Hypothalamus (tissue), 51 donors: ENCODE results near the gene POLR1G.

Experiments
- DNase-seq, 51 donors: peaks; one replicate each; lab custom pipeline; 2025; lab: John Stamatoyannopoulos, UW

Gene POLR1G

GRCh38 chr19:45406226-45407090 is at the start of gene POLR1G:
TSS of gene POLR1G (plus strand) at chr19:45406644. CDS start at chr19:45406697, 53 bp downstream.
- DNase-seq = peak; percentile 45 to 97 (median 82)

GRCh38 chr19:45356760-45357444 is 49.5 kb upstream of the POLR1G start:
- DNase-seq = no peak

GRCh38 chr19:45357445-45357783 is 49.0 kb upstream of the POLR1G start:
- no peak for DNase-seq

DNA sequence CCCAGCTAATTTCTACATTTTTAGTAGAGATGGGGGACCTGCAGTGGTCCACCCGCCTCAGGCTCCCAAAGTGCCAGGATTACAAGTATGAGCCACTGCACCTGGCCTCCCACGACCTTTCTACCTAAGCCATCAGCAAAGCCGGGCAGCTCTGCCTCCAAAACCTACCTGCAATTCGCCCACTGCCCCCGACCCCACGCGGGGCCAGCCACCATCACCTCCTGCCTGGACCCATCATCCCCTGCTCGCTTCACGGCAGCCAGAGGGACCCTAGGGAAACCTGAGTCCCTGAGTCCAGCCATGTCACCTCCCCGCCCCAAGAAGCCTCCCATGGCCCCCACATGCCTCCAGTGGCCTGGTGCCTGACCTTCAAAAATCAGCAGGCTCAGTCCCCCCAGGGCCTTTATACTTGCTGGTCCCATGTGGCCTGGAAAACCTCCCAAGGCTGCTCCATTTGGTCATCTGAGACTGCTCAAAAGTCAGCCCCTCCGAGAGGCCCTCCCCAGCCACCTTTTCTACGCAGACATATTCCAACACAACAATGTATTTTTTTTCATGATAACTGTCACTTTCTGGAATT is 48.1 kb upstream of the POLR1G start:
- no peak for DNase-seq

- no peak for DNase-seq
Observed at GRCh38 chr19:45361608-45362007, 44.8 kb upstream of the POLR1G start.

- DNase-seq = no peak
Observed at GRCh38 chr19:45362291-45362690, 44.2 kb upstream of the POLR1G start.

DNA sequence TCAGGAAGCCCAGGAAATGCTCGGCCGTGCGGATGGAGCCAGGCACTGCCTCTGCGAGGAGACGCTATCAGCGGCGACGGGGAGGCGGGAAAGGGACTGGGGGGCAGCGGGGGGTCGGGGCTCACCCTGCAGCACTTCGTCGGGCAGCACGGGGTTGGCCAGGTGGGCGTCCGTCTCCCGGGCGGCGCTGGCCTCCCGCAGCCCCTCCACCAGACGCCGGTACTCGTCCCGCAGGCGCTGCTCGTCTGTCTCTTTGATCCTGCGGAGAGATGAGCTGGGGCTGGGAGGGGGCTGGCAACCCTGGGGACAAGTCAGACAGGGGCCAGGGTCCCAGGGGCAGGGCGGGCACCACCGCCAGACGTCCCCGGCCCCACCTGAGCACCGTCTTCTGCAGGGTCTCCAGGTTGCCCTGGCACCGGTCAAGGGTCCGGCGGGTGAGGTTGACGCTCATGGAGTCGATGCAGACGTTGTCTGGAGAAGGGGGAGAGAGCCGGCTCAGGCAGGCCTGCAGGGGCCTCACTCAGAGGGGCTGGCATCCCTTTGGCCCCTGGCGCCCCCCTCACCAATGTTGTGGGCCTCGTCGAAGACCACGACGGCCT is 42.5 kb upstream of the POLR1G start:
- DNase-seq = no peak

- DNase-seq = no peak
Observed at GRCh38 chr19:45364696-45365095, 41.7 kb upstream of the POLR1G start.

DNA sequence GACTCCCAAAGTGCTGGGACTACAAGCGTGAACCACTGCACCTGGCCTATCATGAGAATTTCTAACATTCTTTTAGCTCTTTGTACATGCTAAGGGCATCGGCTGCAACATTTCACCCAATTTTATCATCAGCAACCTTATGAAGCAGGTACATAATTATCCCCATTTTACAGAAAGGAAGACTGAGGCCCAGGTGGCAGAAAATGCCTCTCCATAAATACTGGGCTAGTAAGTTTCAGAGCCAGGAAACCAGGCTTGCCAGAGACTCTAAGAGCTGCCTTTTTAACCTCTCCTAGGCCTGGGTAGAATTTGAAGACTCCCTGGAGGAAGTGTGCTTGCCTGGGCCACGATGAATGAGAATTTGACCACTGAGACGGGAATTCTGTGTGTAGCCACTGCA is 38.3 kb upstream of the POLR1G start:
- no peak for DNase-seq

- no peak for DNase-seq
Observed at GRCh38 chr19:45368737-45369340, 37.6 kb upstream of the POLR1G start.

DNA sequence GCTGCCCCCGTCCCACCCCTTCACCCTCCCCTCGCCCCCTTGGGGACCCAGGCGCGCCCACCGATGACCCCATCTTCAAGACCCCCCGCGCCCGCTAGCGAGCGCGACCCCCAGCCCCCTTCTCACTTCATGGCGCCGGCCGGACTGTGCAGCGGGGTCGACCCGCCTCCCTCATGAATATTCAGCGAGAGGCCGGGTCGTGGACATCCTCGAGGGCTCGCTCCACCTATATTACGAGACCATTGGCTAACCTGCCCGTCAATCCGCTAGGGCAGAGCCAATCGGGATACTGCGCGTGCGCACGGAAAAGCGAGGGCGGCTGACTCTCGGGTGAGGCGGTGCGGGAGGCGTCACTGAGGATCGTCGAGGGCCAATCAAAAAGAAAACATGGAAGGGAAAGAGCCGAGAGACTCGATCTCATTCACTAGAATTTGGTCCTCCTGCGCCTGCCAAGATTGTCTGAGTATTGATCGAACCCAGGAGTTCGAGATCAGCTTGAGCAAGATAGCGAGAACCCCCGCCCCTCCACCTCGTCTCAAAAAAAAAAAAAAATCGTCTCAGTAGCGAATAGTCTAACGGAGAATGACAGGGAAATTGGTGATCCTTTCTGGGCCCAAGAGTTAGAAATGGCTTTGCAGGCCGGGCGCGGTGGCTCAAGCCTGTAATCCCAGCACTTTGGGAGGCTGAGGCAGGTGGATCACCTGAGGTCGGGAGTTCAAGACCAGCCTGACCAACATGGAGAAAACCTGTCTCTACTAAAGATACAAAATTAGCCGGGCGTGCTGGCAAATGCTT is 35.8 kb upstream of the POLR1G start, which contains the start of gene ERCC2:
TSS of gene ERCC2 (minus strand) at position 164 of the 795 bp plus-strand sequence. CDS start at position 131, 33 bp downstream.
- DNase-seq = peak; percentile 88 to 99 (median 97)

- DNase-seq = no peak
Observed at GRCh38 chr19:45376045-45376724, 30.3 kb upstream of the POLR1G start.

GRCh38 chr19:45380107-45380506 is 26.3 kb upstream of the POLR1G start:
- no peak for DNase-seq

DNA sequence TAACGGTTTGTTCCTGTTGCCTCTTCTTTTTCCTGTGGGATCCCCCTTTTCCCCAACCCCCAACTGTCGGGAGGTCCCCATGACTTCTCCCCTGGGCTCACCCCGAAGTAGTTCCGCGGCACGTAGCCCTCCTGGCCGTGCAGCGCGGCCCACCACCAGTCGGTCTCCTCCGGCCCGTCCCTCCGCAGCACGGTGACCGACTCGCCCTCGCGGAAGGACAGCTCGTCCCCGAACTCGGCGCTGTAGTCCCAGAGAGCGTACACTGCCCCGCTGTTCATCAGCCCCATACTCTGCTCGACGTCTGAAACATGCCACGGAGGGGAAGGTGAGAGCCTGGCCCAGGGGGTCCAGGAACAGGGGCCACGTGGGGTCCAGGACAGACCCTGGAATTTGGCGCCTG is 24.0 kb upstream of the POLR1G start:
- no peak for DNase-seq

GRCh38 chr19:45385392-45386221 is 20.8 kb upstream of the POLR1G start:
- DNase-seq = no peak

- no peak for DNase-seq
Observed at GRCh38 chr19:45391346-45391745, 15.1 kb upstream of the POLR1G start.

DNA sequence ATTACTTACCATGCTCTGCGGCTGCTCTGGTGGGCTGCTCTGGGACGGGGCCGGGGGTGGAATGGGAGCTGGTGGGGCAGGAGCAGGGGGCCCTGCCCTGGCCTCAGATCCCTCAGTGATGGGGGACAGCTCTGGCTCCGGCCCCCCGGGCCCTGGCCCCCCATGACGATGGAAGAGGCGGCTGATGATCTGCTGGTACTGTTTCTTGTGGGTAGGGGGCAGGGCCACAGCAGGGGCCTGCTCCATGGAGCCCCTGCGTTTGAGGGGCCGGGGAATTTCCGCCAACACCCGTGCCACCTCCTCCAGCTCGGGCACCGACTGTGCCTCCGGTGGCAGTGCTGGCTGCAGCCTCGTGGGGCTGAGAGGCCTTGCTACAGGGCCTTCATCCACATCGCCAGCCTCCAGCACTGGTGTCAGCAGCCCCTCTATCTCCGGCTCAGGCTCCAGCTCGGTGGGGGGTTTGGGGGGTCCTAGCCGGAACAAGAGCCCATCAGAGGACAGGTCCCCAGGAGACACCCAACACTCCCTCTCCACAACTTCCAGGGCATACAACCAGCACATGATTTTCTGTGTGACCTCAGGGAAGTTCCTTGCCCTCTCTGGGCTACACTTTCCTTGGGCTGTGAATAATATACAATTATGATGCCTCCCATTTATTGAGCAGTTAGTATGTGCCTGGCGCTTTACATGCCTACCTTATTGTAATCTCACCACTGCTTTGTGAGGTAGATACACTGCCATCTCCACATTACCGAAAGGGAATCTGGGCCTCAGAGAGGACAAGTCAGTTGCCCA is 14.4 kb upstream of the POLR1G start:
- no peak for DNase-seq
